UCSD-AML1 (cell line): ENCODE data around the gene TFIP11.
A peak's percentile ranks its signal among the peaks of the same experiment; 100 is the strongest.

Experiments used
- DNase-seq: peaks from one replicate; lab custom pipeline; 2025; ENCODE audit not compliant: unreplicated experiment; lab: John Stamatoyannopoulos, UW

Gene TFIP11

DNA sequence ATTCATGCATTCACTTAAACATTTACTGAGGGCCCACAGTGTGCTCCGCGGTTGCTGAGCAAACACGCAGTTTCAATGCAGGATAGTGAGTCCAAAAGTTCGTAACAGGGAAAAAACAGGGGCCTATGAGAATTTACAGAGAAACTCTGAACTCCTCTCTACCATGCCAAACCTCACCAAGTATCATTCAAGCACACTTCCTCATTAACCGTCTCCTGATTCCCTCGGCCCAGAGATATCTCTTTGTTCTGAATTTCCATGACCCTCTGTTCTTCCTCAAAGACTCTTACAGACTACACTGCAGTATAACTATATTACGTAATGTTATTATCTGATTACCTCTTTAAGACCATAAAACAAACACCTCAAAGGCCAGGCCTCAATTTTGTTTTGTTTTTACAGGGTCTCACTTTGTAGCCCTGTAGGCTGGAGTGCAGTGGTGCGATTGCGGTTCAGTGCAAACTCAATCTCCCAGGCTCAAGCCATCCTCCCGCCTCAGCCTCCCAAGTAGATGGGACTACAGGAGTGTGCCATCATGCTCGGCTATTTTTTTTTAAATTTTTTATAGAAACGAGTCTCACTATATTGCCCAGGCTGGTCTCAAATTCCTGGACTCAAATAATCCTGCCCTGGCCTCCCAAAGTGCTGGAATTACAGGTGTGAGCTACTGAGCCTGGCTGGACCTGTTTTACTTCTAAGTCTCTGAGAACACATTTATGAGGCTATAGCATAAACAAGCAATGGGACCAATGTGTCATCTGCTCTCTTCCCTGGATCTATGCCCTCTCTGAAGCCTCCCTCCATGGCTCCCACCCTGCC lies 32.3 kb downstream of the TFIP11 start:
- no peak for DNase-seq

DNA sequence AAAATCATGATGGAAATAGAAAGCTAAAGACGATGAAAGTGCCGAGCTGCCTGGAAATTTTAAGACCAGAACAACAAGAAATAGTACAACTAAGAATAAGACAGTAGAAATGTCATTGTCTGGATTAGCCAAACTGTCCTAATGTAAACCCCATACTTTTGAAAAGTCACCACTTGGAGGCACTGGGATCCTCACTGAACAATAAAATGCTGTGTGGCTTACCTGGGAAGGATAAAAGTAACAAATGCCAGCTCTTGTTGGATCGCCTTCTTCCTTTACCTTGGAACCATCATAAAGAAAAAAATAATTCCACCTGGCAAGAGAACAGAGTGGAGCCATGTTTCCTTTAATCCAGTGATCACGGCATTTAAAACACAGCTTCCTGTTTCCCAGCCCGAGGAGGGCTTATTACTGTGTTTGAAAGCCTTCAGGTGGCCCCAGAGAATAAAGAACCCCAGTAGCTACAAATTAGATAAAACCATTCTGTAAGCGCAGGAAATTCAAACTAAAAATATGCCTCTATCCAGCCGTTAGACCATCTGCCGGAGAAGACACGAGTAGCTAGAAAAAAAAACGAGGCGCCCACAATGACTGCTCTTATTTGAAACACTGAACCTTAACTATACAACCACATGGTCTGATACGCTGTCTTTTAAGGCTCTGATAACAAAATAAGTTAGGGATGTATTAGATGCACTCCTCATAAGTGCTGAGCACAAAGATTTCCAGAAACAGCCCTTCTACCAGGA lies 33.1 kb downstream of the TFIP11 start:
- no peak for DNase-seq

DNA sequence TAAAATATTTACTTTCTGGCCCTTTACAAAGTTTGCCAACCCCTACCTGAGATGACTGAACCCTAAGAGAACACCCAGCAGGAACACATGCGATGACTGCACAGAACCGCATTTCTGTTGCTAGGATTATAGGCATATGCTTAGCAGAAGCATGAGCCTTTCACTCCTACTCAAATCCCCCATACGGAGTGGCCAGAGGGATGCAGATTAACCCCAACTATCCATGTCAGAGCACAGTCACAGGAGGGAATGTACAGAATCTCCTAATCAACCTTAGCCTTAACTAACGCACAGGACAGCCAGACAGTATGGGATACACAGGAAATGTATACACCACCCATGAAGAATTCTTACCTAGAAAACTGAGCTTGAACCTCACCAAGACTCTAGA lies 34.9 kb downstream of the TFIP11 start:
- DNase-seq: no peak

DNA sequence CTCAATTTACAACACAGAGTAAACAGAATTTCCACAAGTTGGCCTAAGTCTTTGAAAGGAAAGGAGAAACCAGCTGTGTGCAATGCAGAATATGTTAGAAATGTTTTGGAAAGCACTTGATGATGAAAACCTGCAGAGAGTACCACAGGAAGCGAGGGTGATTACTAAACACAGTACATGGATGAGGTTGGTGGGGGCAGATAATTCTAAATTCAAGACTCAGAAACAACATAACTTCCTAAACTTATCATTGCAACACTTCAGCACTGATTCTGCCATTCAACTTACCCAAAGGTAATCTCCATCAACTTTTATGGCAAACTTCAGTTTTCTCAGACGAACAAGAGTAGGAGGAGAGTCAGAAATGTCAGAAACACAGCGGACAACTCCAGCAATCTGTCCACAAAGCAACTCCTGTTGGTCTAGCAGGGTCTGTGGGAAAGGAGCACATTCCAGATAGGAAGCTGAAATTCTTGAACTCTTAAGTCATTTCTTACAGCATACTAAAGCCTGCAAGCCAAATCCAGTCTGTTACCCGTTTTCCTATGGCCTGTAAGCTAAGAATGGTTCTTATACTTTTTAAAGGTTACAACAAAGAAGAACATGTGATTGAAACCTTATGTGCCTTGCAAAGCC lies 35.5 kb downstream of the TFIP11 start:
- DNase-seq: no peak

DNA sequence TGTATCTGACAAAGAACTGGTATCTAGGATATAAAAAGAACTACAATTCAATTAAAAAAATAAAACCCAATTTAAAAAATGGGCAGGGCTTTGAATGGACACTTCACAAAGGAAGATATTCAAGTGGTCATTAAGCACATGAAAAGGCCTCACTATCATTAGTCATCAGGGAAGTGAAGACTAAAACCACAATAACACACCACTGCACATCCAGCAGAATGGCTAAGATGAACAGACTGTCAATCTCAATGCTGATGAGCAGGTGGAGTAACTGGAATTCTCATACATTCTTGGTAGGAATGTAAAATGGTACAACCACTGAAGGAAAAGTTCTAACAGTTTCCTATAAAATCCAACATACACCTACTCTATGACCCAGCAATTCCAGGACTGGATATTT lies 37.6 kb downstream of the TFIP11 start:
- DNase-seq: no peak

DNA sequence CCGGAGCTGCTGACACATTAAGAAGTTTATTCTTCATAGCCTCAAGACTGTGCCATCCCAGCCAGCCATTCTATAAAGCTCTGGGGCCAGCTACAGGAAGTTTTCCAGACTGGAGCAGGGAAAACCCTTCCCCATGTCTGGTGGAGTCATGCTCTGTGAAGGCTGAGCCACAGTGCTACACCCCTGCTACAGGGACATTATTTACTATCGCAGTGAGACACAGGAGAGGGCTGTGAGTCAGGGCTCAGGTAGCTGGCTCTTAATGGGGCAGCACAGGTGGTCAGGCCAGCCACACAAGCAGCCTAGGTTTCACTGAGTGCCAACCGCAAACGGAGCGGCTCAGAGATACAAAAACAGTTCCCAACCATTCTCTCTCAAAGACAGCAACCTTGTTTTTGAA lies 40.8 kb downstream of the TFIP11 start:
- no peak for DNase-seq

DNA sequence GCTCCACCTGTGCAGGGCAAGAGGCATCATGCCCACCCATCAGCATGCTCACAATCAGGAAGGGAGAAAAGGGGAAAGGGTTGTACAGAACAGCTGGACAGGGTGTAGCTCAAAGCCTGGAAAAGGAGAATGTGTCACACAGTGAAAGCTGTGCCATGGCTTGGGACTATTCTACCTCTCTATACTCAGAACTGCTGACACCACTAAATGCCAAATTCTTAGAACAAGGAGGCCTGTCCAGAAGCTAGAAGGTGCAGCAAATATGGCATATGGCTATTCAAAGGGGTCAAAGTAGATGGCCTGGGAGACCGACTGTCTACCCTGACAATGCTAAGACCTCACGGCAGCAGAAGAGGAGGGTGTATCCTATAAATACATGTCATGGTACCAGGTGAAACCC lies 41.5 kb downstream of the TFIP11 start:
- no peak for DNase-seq

DNA sequence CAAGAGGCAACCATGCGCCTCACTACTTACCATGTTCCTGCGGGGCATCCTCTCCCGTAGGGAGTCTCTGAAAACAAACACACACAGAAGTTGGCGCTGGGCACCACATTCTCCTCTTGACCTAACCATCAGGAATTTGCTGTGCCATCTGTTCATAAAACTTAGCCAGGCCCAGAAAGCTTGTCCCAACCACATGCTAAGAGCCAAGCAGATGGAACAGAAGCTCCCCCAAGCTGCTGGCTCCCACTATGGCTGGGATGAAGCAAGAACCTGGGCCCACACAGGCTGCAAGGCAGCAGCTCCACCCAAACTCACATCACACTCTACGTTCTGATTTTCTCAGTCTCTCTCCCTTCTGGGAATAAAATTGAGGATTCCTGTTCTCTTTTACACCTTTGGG lies 46.1 kb downstream of the TFIP11 start:
- DNase-seq: no peak

DNA sequence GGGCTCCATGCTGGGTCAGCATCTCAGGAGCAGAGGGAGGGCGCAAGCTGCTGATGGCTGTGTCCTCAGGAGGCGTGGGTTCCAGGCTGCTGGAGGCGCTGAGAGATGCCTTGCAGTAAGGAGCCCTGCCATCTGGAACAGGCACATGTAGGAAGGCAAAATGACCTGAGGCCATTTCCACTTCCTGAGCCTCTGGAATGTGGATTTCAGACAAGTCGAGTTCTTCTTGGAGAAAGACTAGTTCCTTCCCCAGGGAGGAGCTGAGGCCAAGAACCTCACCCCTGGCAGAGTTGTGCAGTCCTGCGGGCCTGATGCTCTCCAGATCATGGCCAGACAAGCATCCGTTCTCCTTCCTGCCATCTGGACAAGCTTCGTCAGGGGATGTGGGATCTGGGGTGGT lies 48.0 kb downstream of the TFIP11 start:
- no peak for DNase-seq

DNA sequence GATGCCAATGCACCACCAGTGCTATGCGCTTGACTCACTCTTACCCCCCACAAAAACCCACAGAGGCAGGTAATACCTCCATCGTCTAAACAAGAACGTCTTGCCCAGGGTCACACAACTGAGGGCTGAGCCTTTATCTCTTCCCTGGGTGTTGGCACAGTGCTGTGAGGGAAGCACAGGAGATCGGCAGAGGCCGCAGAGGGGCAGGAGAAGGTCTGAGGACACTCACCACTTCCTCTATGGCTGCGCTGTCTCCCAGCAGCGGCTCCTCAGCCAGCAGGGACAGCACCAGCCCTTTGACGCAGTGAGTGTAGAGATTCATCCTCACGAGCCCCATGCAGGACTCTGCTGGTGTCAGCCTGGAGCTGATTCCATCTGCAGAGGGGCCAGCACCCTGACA lies 48.6 kb downstream of the TFIP11 start:
- DNase-seq: no peak

DNA sequence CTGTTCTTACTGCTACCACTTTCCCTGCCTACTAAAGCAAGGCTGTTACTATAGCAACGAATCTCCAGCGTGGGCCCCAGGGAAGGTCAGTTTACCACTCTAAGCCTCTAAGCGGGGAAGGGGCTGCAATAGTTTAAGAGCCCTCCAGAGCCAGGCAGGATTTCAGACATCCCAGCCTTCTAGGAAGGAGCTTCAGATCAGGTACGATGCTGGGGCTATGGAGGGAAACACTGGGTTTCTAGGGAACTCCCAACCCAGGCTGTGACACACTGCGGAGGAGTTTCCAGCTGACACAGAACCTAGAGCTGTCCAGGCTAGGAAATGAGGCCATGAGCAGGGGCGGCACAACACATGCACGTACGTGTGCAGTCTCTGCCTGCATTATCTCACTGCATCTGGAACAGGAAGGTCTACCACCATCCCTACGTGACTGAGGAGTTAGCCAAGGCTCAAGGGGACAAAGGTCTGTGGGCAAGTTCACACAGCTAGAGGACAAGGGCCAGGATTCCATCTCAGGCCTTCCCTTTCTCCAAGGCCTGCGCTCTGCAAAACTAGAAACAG lies 49.1 kb downstream of the TFIP11 start:
- DNase-seq: no peak

DNA sequence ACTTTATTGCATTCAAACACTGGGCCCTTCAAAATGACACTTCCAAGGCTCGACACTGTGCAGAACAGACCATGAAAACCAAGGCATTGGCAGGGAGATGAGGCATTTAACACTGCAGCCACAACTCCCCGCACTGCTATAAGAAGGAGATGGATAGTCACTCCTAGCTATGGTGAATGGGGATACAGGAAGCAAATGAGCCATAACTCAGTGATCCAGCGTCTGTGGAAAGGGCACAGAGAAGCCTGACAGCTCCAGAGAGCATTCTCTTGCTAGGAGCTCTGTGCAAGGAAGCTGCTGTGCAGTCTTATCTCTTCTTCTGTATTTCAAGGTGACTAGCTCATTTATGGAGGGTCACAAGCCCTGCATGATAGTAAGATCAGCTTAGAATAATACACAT lies 49.6 kb downstream of the TFIP11 start:
- no peak for DNase-seq

DNA sequence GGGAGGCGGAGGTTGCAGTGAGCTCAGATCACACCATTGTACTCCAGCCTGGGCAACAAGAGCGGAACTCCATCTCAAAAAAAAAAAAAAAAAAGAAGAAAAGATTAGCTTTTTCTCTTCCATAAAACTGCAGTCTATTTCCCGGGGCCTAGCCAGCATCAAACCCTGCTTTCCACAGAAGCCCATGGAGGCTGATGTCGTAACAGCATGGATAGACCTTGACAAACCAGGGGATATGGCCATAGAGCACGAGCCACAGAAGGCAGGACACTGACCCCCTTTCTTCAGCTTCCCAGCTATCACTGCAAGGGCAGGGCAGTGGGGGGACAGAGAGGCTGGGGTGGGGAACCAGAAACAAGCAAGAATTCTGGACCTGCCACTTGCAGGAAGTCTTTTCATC lies 50.2 kb downstream of the TFIP11 start:
- no peak for DNase-seq

DNA sequence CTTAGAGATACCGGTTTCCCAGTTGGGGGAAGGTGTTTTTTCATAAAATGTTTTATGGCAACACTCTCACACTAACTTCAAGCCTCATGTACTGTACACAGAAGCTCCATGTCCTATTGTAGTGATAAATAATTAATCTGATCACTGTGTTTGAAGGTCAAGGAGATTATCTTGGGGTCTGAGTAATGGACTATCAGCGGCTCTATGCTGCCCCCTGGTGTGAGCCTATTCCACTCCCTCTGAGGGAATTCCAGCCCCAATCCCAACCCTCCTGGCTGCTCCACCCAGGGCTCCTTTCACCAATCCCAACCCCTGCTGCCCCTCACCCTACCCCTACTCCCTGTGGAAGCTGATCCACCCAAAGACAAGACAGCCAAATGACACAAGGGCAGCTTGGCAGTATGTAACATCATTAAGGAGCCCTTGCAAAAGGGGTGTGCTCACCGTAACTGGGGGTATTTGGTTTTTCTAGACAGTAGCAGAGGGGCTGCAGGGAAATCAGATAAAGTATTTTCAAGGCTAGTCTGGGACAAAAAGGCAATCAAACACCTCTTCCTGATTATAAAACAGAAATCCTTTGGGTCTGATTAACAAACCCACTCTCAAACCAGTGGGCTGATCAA lies 51.0 kb downstream of the TFIP11 start:
- DNase-seq: peak; percentile 32

DNA sequence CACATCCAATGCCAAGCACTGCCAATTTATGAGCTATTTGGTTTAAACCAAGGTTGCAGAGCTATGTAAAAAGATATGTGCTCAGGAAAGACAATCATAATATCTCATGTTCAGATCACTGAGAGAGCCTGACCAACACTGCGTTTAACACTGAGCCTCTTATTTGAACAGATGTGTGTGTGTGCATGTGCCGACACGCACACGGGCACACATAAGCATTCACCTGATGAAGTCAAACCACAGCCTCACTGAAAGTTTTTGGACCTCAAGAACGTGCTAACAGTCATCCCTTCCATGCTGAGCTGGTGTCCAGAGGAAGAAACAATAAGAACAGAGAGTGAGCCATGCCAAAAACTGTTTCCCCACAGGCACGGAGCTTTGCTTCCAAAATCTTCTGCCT lies 52.1 kb downstream of the TFIP11 start:
- no peak for DNase-seq

DNA sequence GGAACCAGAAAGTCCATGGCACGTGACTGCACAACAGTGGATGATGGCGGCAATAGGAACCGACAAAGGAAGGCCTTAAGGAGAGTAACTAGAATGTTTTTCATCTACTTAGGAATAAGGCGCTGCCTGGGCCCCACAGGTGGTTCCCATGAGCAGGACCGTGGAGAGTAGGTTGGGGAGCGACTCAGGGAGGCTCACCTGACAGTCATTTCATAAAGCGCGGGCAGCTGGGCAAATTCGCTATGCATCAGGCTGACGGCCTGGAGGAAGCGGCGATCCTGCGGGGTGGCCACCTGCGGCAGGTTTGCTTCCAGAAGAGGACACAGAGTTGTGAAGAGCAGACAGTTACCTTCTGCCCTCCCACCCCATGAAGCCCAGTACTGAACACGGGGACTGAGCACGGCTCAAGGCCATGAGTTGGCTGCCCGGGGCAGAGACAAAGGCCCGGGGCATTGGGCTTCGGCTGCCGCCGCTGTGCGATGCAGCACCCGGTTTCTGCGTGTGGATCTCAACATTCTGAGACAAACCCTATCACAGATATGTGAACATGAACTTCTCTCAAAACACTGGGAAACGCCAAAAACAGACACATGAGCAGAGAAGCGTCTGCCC lies 54.5 kb downstream of the TFIP11 start:
- no peak for DNase-seq

DNA sequence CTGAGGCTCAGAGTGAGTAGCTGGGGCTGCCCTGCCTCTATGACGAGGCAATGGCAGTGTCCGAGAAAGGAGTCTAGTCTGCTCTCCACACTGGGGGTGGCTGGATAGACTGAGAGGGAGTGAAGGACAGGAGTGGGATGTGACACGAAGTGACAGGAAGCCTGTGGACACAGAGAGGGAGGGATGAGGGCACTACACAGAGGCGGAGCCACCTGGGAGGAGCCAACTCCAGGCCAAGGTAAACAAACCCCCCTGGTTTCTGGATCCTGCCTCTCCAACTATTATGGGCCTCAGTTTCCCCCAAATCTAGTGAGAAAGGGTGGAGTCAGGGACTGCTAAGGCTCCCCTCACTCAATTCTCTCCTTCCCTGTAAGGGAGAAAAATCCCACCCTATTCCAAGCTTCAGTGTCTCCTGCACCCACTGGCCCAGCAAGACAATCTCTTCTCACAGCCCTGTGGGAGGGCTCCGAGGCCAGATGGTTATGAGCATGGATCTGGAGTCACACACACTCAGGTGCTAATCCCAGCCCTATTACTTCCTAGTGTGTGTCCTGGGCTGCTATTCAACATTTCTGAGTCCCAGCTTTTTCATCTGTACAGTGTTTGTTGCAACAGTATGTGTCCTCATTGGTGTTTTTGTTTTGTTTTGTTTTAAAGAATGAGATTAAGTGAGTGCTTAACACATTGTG lies 58.3 kb downstream of the TFIP11 start:
- DNase-seq: no peak

DNA sequence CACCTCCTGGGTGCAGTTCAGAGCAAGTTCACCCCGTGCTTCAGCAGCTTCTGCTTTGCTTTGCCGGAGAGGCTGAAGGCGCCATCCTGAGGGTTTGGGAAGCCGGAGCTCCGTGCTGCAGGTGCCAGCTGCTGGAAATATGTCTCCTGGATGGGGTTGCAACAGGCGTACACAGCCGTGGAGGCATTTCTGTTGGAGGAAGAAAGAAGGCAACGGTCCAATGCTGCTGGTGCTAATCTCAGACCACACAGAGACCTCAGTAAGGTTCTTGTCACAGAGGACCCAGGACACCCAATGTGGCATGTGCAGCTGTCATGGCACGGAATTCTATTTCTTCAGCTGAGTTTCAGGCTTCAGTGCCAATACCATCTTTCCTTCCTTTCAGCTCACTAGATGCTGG lies 59.1 kb downstream of the TFIP11 start:
- DNase-seq: no peak

DNA sequence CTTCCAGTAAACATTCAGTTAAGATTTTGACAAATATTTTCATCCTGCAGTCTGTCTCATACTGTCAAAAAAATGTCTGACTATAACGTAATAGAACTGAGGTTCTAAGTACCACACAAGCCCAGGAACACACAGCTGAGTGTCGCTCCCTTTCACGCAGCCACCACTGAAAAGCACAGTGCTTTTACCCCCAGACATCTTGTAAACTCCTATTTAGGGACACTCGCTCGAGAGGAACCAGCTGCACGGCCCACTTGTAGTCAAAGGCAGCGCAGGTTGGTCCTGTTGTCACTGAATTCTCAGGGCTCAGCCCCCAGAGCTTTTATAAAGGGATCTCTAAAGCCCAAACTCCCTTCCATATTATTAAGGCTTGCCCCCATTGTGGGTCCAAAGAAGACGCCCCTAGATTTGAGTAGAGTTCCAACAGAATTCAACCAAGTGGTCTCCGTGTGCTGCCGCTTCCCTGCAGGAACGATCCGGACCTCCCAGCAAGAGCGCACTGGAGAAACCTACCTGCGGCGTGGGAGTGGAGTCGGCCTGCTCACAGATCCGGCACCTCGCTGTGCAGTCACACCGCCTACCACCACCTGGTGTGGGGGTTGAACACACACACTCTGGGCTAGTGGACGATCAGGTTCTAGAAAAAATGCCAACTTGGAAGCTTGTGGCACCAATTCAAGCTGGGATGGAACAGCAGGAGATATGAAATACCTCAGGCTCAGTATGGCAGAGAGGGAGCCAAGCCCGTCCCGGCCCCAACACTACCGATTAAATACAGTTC lies 59.8 kb downstream of the TFIP11 start:
- DNase-seq: no peak
